CD4-positive, alpha-beta T cell treated with Interleukin-6 at 100 ng/mL for 8 hours (primary cell): ENCODE data around the gene TMEM196.
"Not testable (repeated sequence)": the region's sequence is repeated elsewhere in the genome, so short reads cannot be mapped to it uniquely, and the experiment has no call there.

Experiments
- DNase-seq: peaks from one replicate; pipeline ENCODE4 v3.0.0-alpha.2; 2020; ENCODE audit warnings: mixed read lengths, low spot score

Gene TMEM196

DNA sequence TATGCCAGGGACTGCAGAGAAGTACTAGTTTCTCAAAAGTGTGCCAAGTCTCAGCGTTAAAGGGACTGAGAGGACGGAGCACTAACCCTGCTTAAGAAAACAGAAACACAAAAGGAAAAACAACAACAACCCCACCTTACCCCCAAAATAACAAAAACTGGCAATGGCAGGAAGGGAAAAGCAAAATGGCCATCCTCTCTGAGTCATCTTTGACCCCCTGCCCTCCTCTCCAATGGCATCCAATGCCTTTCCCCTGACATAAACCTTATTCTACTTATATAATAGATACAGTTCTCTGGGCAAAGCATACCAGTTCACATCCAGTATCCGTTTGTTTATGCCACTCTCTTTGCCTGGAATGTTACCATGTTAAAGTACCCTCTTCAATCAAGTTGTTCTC lies 66.2 kb downstream of the TMEM196 start:
- no peak for DNase-seq

- DNase-seq: no peak
Observed at GRCh38 chr7:19705663-19706062, 67.8 kb downstream of the TMEM196 start.

DNA sequence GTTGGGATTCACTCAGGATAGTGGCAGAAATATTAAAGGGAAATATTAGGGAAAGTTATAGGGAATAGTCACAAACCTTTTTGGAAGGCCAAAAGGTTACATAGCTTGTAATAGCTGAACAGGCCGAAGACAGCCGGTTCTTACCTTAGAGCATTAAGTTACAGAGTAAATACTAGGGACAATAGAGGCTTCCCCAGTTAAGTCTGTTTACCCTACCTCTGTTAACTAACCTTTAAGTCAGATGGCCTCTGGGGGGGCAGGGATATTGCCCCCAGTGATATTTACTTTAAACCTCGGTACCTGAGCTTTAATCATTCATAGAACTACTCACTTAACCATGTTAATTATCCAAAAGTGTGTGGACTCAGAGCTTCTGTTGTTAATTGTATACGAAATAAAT lies 71.9 kb downstream of the TMEM196 start:
- no peak for DNase-seq

DNA sequence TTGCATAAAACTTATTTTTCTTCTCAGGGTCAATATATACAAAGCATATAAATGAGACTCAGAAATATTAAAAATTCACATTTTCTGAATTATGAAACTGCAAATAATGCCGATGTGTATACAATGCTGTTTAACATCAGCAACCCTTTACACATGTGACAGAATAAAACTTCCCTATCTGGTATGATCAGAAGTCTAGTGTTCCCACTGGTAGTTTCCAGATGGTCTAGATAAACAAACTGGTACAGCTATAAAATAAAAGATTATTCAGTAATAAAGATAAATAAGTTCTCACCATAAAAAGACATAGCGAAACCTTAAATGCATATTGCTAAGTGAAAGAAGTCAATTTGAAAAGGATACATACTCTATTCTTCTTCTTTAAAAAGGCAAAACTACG lies 72.5 kb downstream of the TMEM196 start:
- no peak for DNase-seq

DNA sequence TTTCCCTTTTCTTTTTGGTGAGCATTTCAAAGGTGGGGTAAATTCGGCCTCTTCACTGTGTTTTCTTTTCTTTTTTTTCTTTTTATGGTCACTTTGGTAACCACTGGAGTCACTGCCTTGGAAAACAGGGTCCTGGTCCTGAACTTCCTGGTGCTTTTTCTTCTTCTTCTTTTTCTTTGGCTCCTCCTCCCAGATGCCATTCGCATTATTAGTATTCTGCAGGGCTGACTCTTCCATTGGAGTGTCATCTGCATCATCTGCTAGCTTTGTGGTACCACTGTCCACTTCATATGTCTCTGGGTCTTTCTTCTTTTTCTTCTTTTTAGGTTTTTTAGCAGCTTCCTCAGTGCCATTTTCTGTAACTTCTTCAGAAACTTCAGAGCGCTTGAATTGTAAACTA lies 75.1 kb downstream of the TMEM196 start:
- no peak for DNase-seq

GRCh38 chr7:19696926-19697325 lies 76.5 kb downstream of the TMEM196 start:
- no peak for DNase-seq

- no peak for DNase-seq
Observed at GRCh38 chr7:19692111-19692828, 81.1 kb downstream of the TMEM196 start.

- DNase-seq: no peak
Observed at GRCh38 chr7:19690736-19691135, 82.7 kb downstream of the TMEM196 start.

- DNase-seq: not testable (repeated sequence)
Observed at GRCh38 chr7:19689130-19689529, 84.3 kb downstream of the TMEM196 start.

GRCh38 chr7:19681596-19681995 lies 91.8 kb downstream of the TMEM196 start:
- DNase-seq: no peak

- DNase-seq: no peak
Observed at GRCh38 chr7:19677180-19677579, 96.2 kb downstream of the TMEM196 start.

DNA sequence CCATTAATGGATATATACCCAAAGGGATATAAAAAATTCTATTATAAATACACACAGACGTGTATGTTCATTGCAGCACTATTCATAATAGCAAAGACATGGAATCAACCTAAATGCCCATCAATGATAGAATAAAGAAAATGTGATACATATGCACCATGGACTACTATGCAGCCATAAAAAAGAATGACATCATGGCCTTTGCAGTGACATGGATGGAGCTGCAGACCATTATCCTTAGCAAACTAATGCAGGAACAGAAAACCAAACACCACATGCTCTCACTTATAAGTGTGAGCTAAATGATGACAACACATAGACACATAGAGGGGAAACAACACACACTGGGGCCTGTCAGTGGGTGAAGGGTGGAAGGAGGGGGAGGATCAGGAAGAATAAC lies 97.6 kb downstream of the TMEM196 start:
- DNase-seq: no peak

DNA sequence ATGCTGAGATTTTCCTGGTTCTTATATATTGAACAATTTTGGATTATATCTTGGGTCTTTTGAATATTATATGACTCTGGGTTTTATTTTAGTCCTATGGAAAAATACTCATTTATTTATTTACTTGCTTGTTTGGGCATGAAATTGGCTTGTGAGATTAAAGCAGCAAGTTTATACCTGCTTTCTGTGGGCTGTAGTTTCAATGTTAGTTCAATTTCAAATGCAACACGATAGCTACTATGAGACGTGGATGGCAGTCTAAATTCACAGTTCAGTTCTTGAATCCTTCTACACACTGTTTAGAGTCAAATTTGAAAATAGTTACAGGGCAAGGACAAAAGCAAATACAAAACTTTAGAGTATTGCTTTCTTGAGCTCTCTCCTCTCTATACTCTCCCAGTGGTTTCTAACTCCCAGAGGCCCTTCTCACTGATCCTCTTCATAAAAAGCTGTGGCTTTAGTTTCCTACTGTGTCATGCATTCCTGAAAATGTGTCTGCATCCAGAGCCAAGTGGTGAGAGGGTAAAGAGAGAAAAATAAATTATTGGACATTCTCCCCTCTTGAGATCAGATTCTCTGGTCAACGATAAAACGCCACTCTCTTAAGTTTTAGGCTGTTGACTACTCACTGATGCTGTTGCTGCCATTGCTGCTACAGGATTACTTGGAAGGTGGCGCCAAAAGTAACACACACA lies 99.0 kb downstream of the TMEM196 start:
- no peak for DNase-seq

DNA sequence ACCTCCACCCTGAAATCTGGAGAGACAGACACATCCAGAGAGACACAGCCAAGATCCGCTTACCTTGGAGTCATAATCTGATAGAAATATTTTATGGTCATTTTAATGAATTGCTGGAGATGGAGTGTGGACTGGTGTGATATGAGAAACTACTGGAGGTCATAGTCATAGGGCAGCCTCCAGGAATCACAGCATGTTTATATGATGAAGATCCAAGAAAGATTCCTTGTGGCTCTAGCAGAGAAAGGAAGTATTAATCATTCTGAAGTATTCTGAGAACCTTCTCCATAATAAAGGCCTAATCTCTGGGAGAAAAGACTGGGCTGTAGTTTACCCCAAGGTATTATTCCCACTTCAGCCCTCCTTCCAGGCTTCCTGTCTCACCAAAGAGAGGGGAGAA lies 102.6 kb downstream of the TMEM196 start:
- no peak for DNase-seq
